Neural cell (in vitro differentiated cells): Measurements from ENCODE around the gene UIMC1.

ENCODE experiments used
- CTCF ChIP-seq: fragments of 450-650 bp; IDR thresholded peaks from 2 replicates; pipeline ENCODE4 v1.5.1; 2014; ENCODE audit warnings: antibody characterized with exemption, mild to moderate bottlenecking, moderate library complexity; ENCODE audit not compliant: poor library complexity, severe bottlenecking
- EP300 ChIP-seq: fragments of 450-650 bp; conservative IDR thresholded peaks from 2 replicates; pipeline ENCODE4 v1.6.1; 2014; ENCODE audit warnings: antibody characterized with exemption, mild to moderate bottlenecking, moderate library complexity; ENCODE audit not compliant: poor library complexity, severe bottlenecking
- EZH2 ChIP-seq: fragments of 200-600, 300-800 bp; shearing (Covaris generic), sonication (generic); IDR thresholded peaks from 2 replicates; pipeline ENCODE4 v1.6.1; 2014; ENCODE audit warnings: antibody characterized with exemption, low read length, borderline replicate concordance, mild to moderate bottlenecking; ENCODE audit not compliant: insufficient read depth, poor library complexity, severe bottlenecking
- MXI1 ChIP-seq: fragments of 450-650 bp; conservative IDR thresholded peaks from 2 replicates; pipeline ENCODE4 v1.6.1; 2014; ENCODE audit warnings: antibody characterized with exemption, mild to moderate bottlenecking; ENCODE audit not compliant: poor library complexity, severe bottlenecking
- POLR2AphosphoS5 ChIP-seq: IDR thresholded peaks from 2 replicates; pipeline ENCODE4 v1.6.1; 2012
- RAD21 ChIP-seq: fragments of 450-650 bp; conservative IDR thresholded peaks from 2 replicates; pipeline ENCODE4 v1.6.1; 2014; ENCODE audit warnings: antibody characterized with exemption, mild to moderate bottlenecking, moderate library complexity
- REST ChIP-seq: IDR thresholded peaks from 2 replicates; pipeline ENCODE4 v1.6.1; 2012; ENCODE audit warnings: borderline replicate concordance

GRCh38 chr5:176886336-176887251 is 120.0 kb downstream of the UIMC1 start:
- TF ChIP-seq CTCF (no peak), REST (no peak), RAD21 (no peak), EP300 (no peak), POLR2AphosphoS5 (no peak), EZH2 (no peak), MXI1 (no peak)
